Measurements from ENCODE around the gene S100A2.
A peak's percentile ranks its signal among the peaks of the same experiment; 100 is the strongest.

Gene S100A2

GRCh38 chr1:153543736-153544135 is 21.9 kb downstream of the S100A2 start:
- DNase-seq, result no peak

DNA sequence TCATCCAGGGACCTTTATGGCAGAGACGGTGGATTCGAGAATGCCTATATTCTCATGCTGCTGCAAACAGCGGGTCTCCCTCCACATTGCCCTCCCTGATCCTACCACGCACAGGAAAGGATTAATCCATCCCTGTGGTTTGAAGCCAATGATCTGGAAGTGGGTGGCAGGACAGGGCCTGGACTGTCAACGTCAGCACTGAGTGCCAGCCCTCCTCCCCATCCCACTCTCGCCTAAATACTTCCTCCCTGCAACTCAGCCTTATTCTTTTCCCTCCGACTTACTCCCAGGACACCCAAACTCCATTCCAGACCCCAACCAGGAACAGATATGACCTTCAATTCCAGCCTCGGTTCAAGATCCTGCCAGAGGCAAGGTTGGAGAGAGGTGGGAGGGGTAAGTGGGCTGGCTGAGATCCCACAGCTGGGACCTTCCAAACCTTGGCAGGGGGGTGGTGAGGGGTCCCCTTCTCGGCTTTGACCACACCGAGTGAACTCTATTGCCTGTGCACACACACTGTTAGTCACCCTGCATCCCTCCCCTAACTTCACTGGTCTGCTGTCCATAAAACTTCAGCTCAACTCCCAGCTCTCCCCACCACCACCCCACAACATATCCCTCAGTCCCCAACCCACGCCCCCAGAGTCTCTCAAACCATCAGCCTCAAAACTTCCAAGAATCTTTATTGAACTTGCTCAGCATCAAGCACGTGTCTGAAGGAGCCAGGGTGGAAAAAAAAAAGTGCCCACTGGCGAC is 22.5 kb downstream of the S100A2 start:
- DNase-seq, result no peak

- no peak for DNase-seq
Observed at GRCh38 chr1:153541641-153542590, 23.7 kb downstream of the S100A2 start.

DNA sequence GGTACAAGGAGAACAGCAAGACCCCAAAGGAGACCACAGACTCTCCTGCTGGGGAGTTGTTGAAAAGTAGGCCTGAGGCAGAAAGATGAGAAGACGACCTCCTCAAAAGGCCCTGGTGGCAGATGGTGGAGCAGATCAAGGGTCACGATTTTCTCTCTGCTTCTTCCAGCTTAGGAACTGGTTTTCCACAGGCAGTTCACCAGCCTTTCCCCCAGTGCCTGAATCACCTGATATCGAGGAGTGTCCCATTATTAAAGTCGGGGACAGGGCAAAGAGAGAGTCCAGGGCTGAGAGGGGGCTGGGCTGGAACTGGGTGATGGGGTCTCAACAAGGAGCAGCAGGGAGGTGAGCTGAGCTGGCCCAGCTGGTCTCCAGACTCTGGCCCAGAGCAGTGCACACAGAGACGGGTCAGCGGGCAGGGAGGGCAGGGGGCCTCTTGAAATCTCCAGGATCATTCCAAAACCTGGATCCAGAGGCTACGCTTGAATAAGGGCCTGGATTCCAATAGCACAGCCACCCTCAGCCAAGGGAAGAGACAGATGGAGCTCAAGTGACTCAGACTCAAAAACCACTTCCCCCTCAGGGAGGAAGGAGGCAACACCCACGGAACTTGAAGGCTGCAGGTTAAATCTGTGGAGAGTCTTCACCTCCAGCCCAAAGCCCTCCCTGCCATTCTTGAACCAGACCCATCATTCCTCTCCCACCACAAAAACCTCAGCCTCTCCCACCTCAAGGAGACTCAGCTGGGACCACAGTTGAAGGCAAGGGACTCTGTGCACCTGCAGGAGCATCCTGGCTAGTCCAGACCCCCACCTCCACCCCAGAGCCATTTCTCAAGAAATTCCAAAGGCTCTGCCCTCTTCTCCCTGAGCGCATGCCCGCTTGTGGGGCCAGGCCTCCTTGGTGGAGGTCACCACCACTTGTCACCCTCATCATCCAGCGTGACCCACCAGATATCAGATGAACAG is 25.0 kb downstream of the S100A2 start, which contains the start of gene S100A5:
Gene S100A5 (minus strand): TSS at position 541 of the 968 bp plus-strand sequence. CDS start 743 bp downstream, outside the sequence.
- DNase-seq, result peak; percentile 60

- DNase-seq, result no peak
Observed at GRCh38 chr1:153539395-153540093, 26.1 kb downstream of the S100A2 start.

DNA sequence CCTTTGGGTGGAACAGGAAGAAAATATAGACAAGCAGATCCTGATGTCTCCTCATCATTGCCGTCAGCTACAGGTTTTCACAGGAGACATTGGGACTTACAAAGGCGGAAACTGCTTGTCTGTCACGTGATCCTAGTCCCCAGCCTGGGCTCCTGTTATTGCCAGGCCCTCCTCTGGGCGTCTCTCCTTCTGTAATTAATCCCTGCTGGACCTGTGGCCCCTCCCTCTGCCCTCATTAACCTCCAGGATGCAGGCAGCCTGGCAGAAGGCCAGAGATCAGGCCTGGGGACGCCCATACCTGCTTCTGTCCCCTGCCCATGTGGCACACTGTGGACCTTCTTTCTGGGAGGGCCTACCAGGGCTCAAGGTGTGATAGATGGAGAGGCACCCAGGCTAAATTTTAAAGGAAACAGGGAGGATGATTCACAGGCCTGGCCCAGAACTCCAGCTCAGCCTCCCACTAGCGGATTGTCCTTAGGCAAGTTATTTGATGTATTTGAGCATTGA is 27.3 kb downstream of the S100A2 start:
- DNase-seq, result no peak

- DNase-seq, result no peak
Observed at GRCh38 chr1:153537376-153537730, 28.3 kb downstream of the S100A2 start.

- DNase-seq, result no peak
Observed at GRCh38 chr1:153536671-153537375, 28.8 kb downstream of the S100A2 start.

GRCh38 chr1:153536012-153536670 is 29.5 kb downstream of the S100A2 start:
- DNase-seq, result peak; percentile 86

DNA sequence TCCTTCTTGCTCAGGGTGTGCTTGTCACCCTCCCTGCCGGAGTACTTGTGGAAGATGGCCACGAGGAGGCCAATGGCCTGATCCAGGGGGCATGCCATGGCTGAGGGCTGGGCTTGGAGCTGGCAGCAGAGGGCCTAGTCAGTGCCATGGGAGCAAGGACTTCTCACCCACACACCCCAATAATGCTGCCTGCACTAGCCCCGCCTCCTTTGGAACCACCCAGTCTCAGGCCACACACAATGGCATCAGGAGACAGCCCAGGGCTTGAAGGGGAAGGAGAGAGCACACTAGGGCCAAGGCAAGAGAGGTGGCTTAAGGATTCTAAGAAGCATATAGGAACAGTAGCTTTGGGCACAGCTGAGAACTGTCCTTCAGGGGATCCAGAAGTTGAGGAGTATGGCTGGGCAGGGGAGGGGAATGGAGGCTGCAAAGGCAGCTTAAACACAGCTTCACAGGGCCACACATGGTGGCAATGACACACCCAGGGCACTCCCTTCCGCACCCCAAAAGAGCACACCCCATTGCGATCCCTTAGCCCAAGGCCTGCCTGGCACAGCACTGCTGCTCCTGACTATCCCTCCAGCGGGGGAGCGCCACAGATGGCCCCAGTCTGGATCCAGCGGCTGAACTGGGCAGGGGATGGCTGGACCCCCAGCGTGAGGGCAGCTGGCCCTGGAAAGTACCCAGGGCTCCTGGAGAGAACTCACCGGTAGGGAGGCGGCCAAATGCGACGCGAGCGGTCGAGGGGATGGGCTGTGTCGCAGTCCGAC is 30.2 kb downstream of the S100A2 start, which contains the start of gene S100A6:
Gene S100A6 (minus strand): TSS at position 750 of the 770 bp plus-strand sequence. CDS start 652 bp downstream, at position 98.
- peak; percentile 36 for DNase-seq

DNA sequence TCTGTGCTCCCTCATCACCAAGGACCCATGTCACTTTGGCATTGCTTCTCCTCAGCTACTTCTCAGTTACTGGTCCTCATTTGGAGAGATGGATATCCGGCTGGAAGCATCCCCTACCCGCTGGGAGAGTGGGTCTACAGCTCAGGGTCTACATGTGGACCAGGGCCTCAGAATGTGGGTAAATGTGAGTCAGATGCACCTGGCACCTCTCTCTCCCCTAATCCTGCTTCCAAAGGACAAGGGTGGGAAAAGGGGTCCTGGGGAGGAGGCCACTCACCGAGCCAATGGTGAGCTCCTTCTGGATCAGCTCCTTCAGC is 30.8 kb downstream of the S100A2 start:
- DNase-seq, result no peak

DNA sequence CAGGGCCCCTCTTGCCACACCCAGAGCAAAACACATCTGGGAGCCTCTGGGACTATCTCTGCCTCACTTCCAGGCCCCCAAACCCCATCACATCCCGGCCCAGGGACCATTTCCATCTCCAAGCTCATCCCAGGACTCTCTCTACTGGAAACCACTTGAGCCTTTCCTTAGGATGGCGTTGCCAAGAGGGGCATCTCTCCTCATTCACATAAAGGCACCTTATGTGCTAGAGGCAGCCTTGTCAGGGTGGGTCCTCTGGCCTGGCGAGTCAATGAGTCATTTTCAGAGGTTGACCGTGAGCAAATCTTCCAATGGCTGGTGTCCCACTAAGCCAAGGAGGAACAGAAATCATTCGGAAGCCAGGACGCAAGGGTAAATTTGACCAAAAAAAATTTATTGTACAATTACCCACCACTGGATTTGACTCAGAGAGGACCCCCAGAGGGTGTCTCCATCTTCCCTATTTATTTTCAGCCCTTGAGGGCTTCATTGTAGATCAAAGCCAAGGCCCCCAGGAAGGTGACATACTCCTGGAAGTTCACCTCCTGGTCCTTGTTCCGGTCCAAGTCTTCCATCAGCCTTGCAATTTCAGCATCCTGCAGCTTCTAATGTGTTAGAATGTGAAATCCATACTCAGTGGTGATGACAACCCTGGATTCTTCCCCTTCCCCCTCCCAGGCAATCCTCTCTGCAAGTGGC is 31.3 kb downstream of the S100A2 start:
- no peak for DNase-seq

DNA sequence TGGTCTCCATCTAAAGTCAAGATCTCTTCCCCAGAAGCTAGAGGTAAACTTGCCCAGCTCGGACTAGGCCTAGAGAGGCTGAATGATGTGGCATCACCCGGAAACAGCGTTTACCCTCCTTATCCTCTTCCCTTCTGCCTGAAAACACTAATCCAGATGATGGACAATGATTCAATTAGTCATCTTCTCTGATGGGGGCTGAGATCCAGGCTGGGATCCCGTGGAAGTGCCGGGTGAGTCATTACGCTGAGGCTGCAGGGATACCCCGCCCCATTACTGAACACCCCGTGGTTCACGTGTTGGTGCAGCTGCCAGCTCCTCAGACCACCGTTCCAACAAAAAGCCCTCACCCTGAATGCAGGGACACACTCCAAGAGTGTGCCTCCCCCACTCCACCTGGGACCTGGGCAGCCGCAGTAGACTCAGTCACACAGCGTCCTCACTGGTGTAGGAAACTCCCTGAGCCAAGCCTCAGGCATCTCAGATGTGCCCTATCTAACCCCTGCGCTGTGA is 31.9 kb downstream of the S100A2 start:
- no peak for DNase-seq

DNA sequence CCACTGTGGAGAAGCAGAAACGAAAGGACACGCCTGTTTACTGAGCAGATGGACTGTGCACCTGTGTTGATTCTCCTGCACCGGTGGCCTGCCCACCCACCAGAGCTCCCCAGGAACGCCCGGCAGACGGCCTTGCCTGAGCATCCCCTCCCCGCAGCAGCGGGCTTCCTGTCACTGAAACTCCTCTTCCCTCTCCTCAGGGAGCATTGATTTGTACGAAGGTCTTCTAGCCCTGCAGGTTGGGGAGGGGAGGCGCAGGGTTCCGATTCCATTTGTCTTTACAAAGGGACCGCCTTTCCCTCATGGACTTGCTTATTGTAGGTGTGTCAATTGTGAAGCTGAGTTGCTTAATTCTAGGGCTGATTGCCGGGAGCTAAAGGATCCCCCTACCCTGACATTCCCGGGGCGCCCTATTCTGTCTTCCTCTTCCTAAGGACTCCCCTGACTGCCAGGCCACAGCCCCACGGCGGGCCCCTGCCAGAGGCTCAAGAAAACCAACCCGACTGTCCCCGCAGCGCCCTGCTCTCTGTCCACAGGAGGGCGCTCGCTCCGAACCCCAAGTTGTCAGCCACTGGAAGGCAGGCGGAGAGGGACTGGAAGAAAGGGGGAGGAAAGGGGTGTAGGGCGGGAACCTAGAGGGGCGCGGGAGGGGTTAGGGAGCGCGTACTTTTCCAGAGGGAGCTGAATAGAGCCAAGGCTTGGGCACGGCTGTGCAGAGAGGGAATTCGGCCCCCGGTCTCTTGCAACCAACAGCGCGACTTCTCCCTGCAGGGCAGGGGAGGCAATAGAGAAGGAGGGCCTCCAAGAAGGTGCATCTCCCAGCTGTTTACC is 32.7 kb downstream of the S100A2 start:
- DNase-seq, result peak; percentile 69

DNA sequence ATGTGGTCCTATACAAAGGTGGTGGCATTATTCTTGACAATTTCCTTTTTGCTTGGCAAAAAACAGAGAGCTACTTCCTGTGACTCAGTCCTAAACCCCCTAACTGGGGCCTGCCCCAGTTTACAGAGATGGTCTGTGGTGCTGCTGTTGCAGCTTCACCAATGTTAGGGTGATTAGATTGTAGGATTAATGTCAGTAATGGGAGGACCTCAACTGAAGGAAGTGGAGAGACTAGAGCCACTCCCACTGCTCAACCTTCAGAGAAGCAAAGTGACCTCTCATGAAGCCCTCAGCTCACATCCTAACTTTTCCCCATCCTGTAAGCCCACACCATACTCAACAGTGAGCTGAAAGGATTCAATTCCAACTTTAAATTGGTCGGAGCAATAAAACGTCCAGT is 33.5 kb downstream of the S100A2 start:
- DNase-seq, result peak; percentile 46

- DNase-seq, result no peak
Observed at GRCh38 chr1:153531638-153532037, 34.0 kb downstream of the S100A2 start.

- no peak for DNase-seq
Observed at GRCh38 chr1:153527683-153528040, 38.0 kb downstream of the S100A2 start.
